ENCODE measurements around the gene ZIC4.

- TF ChIP-seq POLR2A (IDR thresholded peaks at IDR 0.05), result no peak
- no peak for TF ChIP-seq CTCF (IDR thresholded peaks at IDR 0.05)
- no peak for TF ChIP-seq EP300 (IDR thresholded peaks at IDR 0.05)
Observed at GRCh38 chr3:147373301-147373700, 33.0 kb downstream of the ZIC4 start.

All from tibial nerve (tissue), 4 donors.